ENCODE data around the gene NARS2. TPM values are rescaled to one million over a fixed set of nuclear protein-coding genes. Genes with fewer than 3 reads are reported as not detected.

NARS2 gene
- total and polyA plus RNA-seq, 9 of the 15 experiments (the other 6 are each of a cell fraction or from before 2014, with no cell fraction given): 26.8 to 48.0 (median 34.2) TPM

DNA sequence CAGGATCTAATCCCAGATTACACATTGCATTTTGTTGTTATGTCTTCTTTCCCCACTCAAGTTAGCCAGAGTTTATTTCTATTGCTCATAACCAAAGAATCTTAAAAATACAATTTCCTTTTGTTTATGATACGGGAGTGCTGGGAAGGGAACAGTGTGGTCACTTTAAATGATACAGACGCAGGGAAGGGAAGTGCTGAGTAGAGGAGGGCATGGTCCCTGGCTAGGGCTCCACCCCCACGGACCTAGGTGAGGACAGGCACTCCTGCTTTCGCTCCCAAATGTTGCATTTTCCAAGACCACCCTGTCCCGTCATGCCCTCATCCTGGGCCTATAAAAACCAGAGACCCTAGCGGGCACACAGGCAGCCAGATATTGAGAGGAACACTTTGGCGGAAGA lies 30.6 kb upstream of the NARS2 start:
- 0 out of 2 replicates have a peak overlapping the region, but pooled peaks have one; percentile 14 for H3K4me3 ChIP-seq
- H3K9ac ChIP-seq (ENCODE audit: insufficient read depth in 1 of 2, low read depth in 2 of 2, low read length in 2 of 2): peak overlapping the region in 1 of 2 experiments; percentile 71; a peak in 1 of 4 replicates
- DNase-seq (ENCODE audit: extremely low read depth in 1 of 4, low spot score in 3 of 4) (no peak), ATAC-seq (peak; percentile 52; the same call in 1 of the 3 replicates), FAIRE-seq (no peak)
- H3K79me2 ChIP-seq (ENCODE audit: control insufficient read depth, insufficient read depth, low read length): no peaks in the 10 kb centered on the region
- in situ Hi-C loops (cut with MboI): no loop called here
- H3K4me2 ChIP-seq (ENCODE audit: insufficient read depth, low read length): peak overlapping the region; percentile 51; the same call in 1 of the 2 replicates
- no peaks in the 10 kb centered on the region for H4K20me1 ChIP-seq (replicated peaks; ENCODE audit: control insufficient read depth, insufficient read depth, low read length)
- no peaks in the 10 kb centered on the region for H3K36me3 ChIP-seq (ENCODE audit: control insufficient read depth, insufficient read depth, low read length)
- CTCF ChIA-PET (ENCODE audit: low intra/inter-chr PET ratio): no interaction called here
- H3K9me1 ChIP-seq (ENCODE audit: control insufficient read depth, insufficient read depth, low read length): no peaks in the 10 kb centered on the region
- no peak overlapping the region for H3K27ac ChIP-seq (ENCODE audit: extremely low read depth, low read depth, low read length)
- BruUV-seq (replicated peaks): no TSS peak
- WGBS (ENCODE audit: insufficient coverage, low coverage, missing lambda C conversion rate): 9% methylated on average over 7 of the region's 7 CpGs
- no peaks in the 10 kb centered on the region for H3K9me3 ChIP-seq (replicated peaks; ENCODE audit: control insufficient read depth, insufficient read depth, low read depth, low read length)
- peak overlapping the region; percentile 79 for H2AFZ ChIP-seq (ENCODE audit: low read depth, low read length)
- TF ChIP-seq TCF15 (CRISPR knock-in tag; IDR thresholded peaks at IDR 0.05): no peak
- no peak for TF ChIP-seq ZNF764 (CRISPR knock-in tag; IDR thresholded peaks at IDR 0.05; ENCODE audit: low read depth)
- no peak for TF ChIP-seq FOXA3 (CRISPR knock-in tag; conservative IDR thresholded peaks at IDR 0.05 in 1 of 2, IDR thresholded peaks at IDR 0.05 in 1 of 2)
- TF ChIP-seq, protein P1, sequence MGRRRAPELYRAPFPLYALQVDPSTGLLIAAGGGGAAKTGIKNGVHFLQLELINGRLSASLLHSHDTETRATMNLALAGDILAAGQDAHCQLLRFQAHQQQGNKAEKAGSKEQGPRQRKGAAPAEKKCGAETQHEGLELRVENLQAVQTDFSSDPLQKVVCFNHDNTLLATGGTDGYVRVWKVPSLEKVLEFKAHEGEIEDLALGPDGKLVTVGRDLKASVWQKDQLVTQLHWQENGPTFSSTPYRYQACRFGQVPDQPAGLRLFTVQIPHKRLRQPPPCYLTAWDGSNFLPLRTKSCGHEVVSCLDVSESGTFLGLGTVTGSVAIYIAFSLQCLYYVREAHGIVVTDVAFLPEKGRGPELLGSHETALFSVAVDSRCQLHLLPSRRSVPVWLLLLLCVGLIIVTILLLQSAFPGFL (CRISPR knock-in tag; IDR thresholded peaks at IDR 0.05): no peak
- peak; percentile 85 for TF ChIP-seq CC2D1A (IDR thresholded peaks at IDR 0.05)
- no peak for TF ChIP-seq EZH2 (IDR thresholded peaks at IDR 0.05; ENCODE audit: borderline replicate concordance, low read depth, low read length)
- TF ChIP-seq U2AF2 (optimal IDR thresholded peaks at IDR 0.05; ENCODE audit: low read depth, low read length): no peak
- no peak for TF ChIP-seq SRSF3 (IDR thresholded peaks at IDR 0.05; ENCODE audit: insufficient read depth, low read length)
- TF ChIP-seq NONO (IDR thresholded peaks at IDR 0.05; ENCODE audit: low read depth in 2 of 2, low read length in 1 of 2): no peak
- TF ChIP-seq, protein P2, sequence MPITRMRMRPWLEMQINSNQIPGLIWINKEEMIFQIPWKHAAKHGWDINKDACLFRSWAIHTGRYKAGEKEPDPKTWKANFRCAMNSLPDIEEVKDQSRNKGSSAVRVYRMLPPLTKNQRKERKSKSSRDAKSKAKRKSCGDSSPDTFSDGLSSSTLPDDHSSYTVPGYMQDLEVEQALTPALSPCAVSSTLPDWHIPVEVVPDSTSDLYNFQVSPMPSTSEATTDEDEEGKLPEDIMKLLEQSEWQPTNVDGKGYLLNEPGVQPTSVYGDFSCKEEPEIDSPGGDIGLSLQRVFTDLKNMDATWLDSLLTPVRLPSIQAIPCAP (CRISPR knock-in tag; IDR thresholded peaks at IDR 0.05; ENCODE audit: borderline replicate concordance): no peak
- no peak for TF ChIP-seq HES1 (IDR thresholded peaks at IDR 0.05; ENCODE audit: low read depth)
- TF ChIP-seq HINFP (tag; conservative IDR thresholded peaks at IDR 0.05; ENCODE audit: low read depth): peak; percentile 98
- peak; percentile 93 for TF ChIP-seq ZBTB5 (IDR thresholded peaks at IDR 0.05)
- no peaks in the 10 kb centered on the region; a peak in 1 of 5 replicates for H3K4me1 ChIP-seq (replicated peaks in 1 of 2; ENCODE audit: control insufficient read depth in 2 of 2, insufficient read depth in 2 of 2, low read length in 2 of 2)
- POLR2A ChIA-PET: no interaction called here
- peaks cover 26% of the 10 kb centered on the region in 2 experiments; a peak in 4 of 5 replicates for H3K27me3 ChIP-seq (ENCODE audit: control insufficient read depth in 2 of 2, insufficient read depth in 2 of 2, low read length in 2 of 2)
- intact Hi-C loops (cut with micrococcal nuclease): no loop called here

Measured in K562 (cell line).